NCI-H1930 (cell line): ENCODE results near the gene KRTAP4-6.
"Not testable (repeated sequence)": the region's sequence is repeated elsewhere in the genome, so short reads cannot be mapped to it uniquely, and the experiment has no call there.

Experiments
- DNase-seq, 2 experiments: peaks; one replicate each; lab custom pipeline; 2025; lab: John Stamatoyannopoulos, UW

Gene KRTAP4-6

GRCh38 chr17:41147531-41148204, 7.3 kb upstream of the KRTAP4-6 start:
- no peak for DNase-seq

GRCh38 chr17:41145261-41145660, 4.9 kb upstream of the KRTAP4-6 start:
- DNase-seq: no peak

- DNase-seq: no peak
Measured at GRCh38 chr17:41144846-41145245, 4.5 kb upstream of the KRTAP4-6 start.

- no peak for DNase-seq
Measured at GRCh38 chr17:41141361-41141760, 1.0 kb upstream of the KRTAP4-6 start.

- not testable (repeated sequence) for DNase-seq
Measured at GRCh38 chr17:41139865-41140264, 479 bp downstream of the KRTAP4-6 start.

- DNase-seq: no peak
Measured at GRCh38 chr17:41133880-41134735, 6.2 kb downstream of the KRTAP4-6 start.

DNA sequence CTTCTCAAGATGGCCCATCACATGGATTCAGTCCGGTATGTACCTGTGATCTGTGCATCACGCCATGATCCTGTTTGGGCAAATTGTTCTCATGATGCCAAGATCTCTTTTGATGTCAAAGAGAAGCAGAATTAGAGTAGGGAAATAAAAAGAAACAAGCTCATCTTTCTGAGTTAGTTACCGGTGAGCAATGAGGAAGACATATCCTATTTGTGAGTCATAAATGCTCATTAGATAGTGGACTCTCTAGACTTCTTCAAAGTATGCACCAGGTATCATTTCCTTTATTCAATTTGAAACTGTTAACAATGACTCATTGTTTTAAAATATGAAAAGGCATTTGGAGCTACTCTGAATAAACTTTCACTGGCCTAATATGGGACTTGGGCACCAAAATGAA, 8.4 kb downstream of the KRTAP4-6 start:
- DNase-seq: no peak

DNA sequence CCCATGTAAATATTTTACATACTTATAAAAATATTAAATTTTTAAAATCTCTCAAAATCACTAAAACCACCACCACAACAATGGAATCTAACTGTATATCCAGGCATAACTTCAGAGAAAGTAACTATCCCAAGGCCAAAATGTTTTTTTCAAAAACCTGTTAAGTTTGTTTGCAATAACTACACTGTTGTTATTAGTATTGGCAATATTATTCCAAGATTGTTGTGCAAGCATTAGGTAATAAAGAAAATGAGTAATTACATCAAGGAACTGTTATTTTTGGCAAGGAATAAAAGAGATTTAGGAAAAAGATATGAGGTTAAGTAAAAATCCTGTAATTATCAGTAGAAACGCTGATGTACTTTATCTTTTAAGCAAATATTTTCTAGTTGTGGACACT, 13.0 kb downstream of the KRTAP4-6 start:
- no peak for DNase-seq

DNA sequence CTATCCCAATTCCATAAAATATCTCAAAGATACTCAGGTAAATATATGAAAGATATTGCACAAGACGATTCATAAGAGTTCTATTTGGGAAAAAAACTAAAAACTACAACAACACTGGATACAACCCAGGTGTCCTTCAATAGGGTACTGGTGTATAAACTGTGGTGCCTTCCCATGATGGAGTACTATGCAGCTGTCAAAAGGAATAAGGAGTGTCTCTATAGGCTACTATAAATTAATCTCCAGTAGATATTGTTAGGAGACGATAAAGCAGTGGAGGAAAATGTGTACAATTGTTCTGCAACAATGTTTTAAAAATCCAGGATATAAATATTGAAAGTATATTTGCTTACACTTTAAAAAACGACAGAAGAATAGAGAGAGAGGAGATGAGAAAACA, 13.9 kb downstream of the KRTAP4-6 start:
- no peak for DNase-seq

DNA sequence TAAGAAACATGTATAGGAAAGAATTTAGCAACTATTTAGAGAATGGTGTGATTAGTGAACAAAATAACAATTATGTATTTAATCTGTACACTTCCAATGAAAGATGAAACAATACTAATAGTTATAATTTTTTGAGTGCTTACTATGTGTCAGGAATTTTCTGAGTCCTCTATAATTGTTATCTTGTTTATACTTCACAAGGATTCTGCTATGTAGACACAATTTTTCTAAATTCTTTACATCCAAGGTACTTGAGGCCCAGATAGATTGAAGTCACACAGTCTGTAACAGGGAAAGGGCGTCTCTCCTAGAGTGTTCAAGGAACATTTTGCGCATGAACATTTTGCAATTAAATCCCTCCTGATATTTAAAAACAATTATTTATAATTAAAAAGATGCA, 15.3 kb downstream of the KRTAP4-6 start:
- DNase-seq: no peak

- DNase-seq: not testable (repeated sequence)
Measured at GRCh38 chr17:41123991-41124371, 16.4 kb downstream of the KRTAP4-6 start, which contains the start of gene KRTAP4-12. TSS of gene KRTAP4-12 (minus strand) at chr17:41124182. CDS start at chr17:41124122, 60 bp downstream.

DNA sequence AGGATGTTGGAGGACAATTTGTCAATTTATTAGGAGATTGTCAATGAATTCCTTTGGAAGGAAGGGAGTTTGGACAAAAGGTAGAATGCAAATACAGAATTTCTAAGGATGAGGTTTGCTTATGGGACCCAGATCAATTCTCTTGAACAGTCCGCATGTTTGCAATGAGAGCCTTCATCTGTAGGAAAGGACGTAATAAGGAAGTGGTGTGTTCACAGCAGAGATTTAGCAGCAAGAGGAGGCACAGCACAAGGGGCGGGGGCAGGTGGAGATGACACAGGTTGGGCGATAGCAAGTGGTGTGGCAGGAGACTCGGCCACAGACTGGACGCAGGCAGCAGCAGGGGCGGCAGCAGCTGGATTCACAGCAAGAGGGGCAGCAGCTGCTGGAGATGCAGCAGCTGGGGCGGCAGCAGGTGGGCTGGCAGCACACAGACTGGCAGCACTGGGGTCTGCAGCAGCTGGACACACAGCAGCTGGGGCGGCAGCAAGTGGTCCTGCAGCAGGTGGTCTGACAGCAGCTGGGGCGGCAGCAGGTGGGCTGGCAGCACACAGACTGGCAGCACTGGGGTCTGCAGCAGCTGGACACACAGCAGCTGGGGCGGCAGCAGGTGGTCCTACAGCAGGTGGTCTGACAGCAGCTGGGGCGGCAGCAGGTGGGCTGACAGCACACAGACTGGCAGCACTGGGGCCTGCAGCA, 16.9 kb downstream of the KRTAP4-6 start:
- DNase-seq: not testable (repeated sequence)

DNA sequence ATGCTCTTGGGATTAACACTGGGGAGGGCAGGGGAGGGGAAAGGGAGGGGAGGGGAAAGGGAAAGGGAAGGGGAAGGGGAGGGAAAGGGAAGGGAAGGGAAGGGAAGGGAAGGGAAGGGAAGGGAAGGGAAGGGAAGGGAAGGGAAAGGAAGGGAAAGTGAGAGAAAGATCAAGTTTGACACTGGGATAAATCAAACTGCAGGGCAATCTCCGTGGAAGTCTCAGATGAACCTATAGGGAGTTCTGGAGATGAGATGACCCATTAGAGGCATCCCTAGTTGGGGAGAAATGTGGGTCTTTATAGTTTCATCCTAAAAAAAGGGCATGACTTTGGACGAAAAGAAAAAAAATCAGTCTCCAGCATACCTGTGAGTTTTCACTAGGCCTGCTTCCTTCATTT, 18.6 kb downstream of the KRTAP4-6 start:
- DNase-seq: no peak

DNA sequence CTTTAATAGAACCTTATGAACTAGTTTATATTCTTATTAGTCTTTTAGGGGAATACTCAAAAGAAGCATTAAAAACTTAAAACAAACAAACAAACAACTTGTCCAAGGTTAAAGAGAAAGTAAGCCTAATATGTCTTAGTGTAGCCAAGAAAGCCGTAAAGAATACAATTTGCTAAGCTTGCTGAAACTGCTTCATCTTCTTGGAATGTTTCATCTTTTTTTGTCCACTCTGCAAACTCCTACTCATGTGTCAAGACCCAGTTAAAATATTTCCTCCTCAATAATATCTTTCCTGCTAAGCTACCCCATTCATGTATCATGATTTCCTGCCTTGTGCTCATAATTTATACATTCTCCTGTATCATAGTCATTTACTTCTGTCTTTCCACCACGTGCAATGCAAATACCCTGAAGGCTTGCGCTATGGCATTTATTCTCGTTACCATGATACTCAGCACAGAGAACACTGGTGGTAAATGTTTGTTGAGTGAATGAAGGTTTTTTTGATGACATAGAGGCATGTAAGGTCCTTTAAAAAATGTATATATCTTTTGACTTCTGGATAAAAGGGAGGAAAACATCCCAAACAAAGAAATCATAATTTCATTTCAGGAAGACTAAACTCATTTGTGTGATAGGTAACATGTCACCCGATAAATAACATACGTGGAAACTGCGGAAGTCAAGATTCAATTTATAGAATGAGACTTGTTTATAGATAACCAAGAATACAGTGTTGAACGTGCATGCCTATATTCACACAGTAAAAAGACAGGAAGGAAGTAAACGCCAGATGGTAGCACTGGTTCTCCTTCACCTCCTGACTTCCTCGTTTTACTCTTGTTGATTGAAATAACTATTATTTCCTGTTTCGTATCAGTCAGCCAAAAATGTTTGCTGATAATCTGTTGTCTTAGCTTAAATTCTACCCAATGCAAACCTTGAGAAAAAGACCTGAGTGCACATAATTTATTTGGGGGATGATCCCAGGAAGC, 20.4 kb downstream of the KRTAP4-6 start:
- DNase-seq: not testable (repeated sequence)

DNA sequence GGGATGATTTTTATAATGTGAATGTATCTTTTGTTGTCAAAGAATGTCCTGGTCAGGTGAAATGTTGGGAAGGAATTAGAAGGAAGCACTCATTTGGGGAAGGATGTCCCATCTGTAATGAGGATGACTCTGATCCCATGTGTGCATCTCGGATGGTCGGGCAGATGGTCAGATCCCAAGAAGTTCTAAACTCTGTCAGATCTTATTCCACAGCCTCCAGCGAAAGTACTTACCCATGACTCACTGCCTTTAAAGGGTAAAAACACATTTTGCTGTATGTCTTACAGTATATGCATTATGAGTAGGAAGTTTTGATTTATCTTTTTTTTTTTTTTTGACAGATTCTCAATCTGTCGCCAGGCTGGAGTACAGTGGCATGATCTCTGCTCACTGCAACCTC, 21.6 kb downstream of the KRTAP4-6 start:
- no peak for DNase-seq

GRCh38 chr17:41117846-41118386, 22.4 kb downstream of the KRTAP4-6 start, which contains the start of gene KRTAP4-11:
TSS of gene KRTAP4-11 (minus strand) at chr17:41118373. CDS start at chr17:41118315, 58 bp downstream.
- DNase-seq: not testable (repeated sequence)

GRCh38 chr17:41116297-41116696, 24.0 kb downstream of the KRTAP4-6 start:
- no peak for DNase-seq

- no peak for DNase-seq
Measured at GRCh38 chr17:41111151-41111885, 29.0 kb downstream of the KRTAP4-6 start.

GRCh38 chr17:41108728-41109386, 31.5 kb downstream of the KRTAP4-6 start:
- DNase-seq: not testable (repeated sequence)
